Fibroblast of upper back skin (primary cell): ENCODE data around the gene SNRPA1.

ENCODE experiments used
- DNase-seq: peaks from one replicate; pipeline ENCODE4 v3.0.0-alpha.2; 2013

Gene SNRPA1

GRCh38 chr15:101256757-101257156 is 38.3 kb downstream of the SNRPA1 start:
- no peak for DNase-seq

GRCh38 chr15:101255615-101256241 is 39.3 kb downstream of the SNRPA1 start:
- DNase-seq = peak; percentile 53

- no peak for DNase-seq
These were observed 40.0 kb downstream of the SNRPA1 start for GRCh38 chr15:101255051-101255395.

- DNase-seq = no peak
These were observed 40.6 kb downstream of the SNRPA1 start for GRCh38 chr15:101254157-101255050.

- no peak for DNase-seq
These were observed 42.2 kb downstream of the SNRPA1 start for GRCh38 chr15:101252836-101253235.

- DNase-seq = peak; percentile 93
These were observed 42.9 kb downstream of the SNRPA1 start, which contains the start of gene CHSY1 for GRCh38 chr15:101251830-101252820. TSS of gene CHSY1 (minus strand) at chr15:101252048. CDS start at chr15:101251456, 592 bp downstream.

- DNase-seq = no peak
These were observed 43.9 kb downstream of the SNRPA1 start for GRCh38 chr15:101250873-101251829.

- peak; percentile 84 for DNase-seq
These were observed 44.7 kb downstream of the SNRPA1 start for GRCh38 chr15:101250341-101250831.

- no peak for DNase-seq
These were observed 46.8 kb downstream of the SNRPA1 start for GRCh38 chr15:101248274-101248673.

GRCh38 chr15:101246824-101247745 is 48.0 kb downstream of the SNRPA1 start:
- no peak for DNase-seq

GRCh38 chr15:101246391-101246790 is 48.7 kb downstream of the SNRPA1 start:
- no peak for DNase-seq

- DNase-seq = no peak
These were observed 50.0 kb downstream of the SNRPA1 start for GRCh38 chr15:101244889-101245668.

GRCh38 chr15:101244036-101244781 is 50.8 kb downstream of the SNRPA1 start:
- DNase-seq = peak; percentile 47

- DNase-seq = no peak
These were observed 51.6 kb downstream of the SNRPA1 start for GRCh38 chr15:101243420-101243819.

- peak; percentile 26 for DNase-seq
These were observed 52.1 kb downstream of the SNRPA1 start for GRCh38 chr15:101242999-101243336.

- peak; percentile 64 for DNase-seq
These were observed 52.7 kb downstream of the SNRPA1 start for GRCh38 chr15:101242160-101242998.

- no peak for DNase-seq
These were observed 54.7 kb downstream of the SNRPA1 start for GRCh38 chr15:101240358-101240757.

- DNase-seq = no peak
These were observed 55.3 kb downstream of the SNRPA1 start for GRCh38 chr15:101239724-101240136.
